OCI-LY1 (cell line): Measurements from ENCODE around the gene JMJD8.

Experiments
- H2AFZ ChIP-seq: fragments of 200-600 bp; sonication (generic), shearing (Covaris generic); 2 replicates; pipeline ENCODE4 v1.6.0; 2014; ENCODE audit warnings: antibody characterized with exemption, mild to moderate bottlenecking, low read length
- H3F3A ChIP-seq: fragments of 200-600 bp; sonication (generic), shearing (Covaris generic); 2 replicates; pipeline ENCODE4 v1.6.0; 2014; ENCODE audit warnings: mild to moderate bottlenecking, antibody characterized with exemption, low read length, moderate library complexity; ENCODE audit not compliant: insufficient read depth
- H3K27ac ChIP-seq: fragments of 200-600 bp; sonication (generic); 2 replicates; pipeline ENCODE4 v1.5.1; 2014; ENCODE audit warnings: low read length, mixed run types, mild to moderate bottlenecking, low read depth; ENCODE audit not compliant: poor library complexity, severe bottlenecking
- H3K27me3 ChIP-seq: fragments of 200-600 bp; sonication (generic); 2 replicates; pipeline ENCODE4 v1.6.0; 2014; ENCODE audit warnings: antibody characterized with exemption, mild to moderate bottlenecking, low read length, moderate library complexity; ENCODE audit not compliant: insufficient read depth
- H3K36me3 ChIP-seq: fragments of 200-600 bp; sonication (generic); 2 replicates; pipeline ENCODE4 v1.6.1; 2014; ENCODE audit warnings: mild to moderate bottlenecking, antibody characterized with exemption, low read length, moderate library complexity, mixed read lengths; ENCODE audit not compliant: insufficient read depth
- H3K4me1 ChIP-seq: fragments of 200-600 bp; sonication (generic); 2 replicates; pipeline ENCODE4 v1.5.1; 2014; ENCODE audit warnings: mild to moderate bottlenecking, low read length, moderate library complexity; ENCODE audit not compliant: insufficient read depth, severe bottlenecking
- H3K4me2 ChIP-seq: fragments of 200-600 bp; sonication (generic), shearing (Covaris generic); 2 replicates; pipeline ENCODE4 v1.6.1; 2014; ENCODE audit warnings: low read length
- H3K4me3 ChIP-seq: fragments of 200-600 bp; sonication (generic); 2 replicates; pipeline ENCODE4 v1.5.1; 2014; ENCODE audit warnings: low read length, low read depth, mild to moderate bottlenecking, mixed read lengths; ENCODE audit not compliant: poor library complexity, severe bottlenecking
- H3K79me2 ChIP-seq: fragments of 200-600 bp; shearing (Covaris generic); 2 replicates; pipeline ENCODE4 v1.6.1; 2016; ENCODE audit warnings: mixed run types, low read length, mixed read lengths; ENCODE audit not compliant: insufficient read depth
- H3K9ac ChIP-seq: fragments of 200-600 bp; sonication (generic), shearing (Covaris generic); 2 replicates; pipeline ENCODE4 v1.6.1; 2014; ENCODE audit warnings: mild to moderate bottlenecking, low read length, mixed read lengths
- H3K9me2 ChIP-seq: fragments of 200-600 bp; sonication (generic), shearing (Covaris generic); 2 replicates; pipeline ENCODE4 v1.6.1; 2014; ENCODE audit warnings: low read depth, mild to moderate bottlenecking, low read length, mixed read lengths
- H3K9me3 ChIP-seq: fragments of 200-600 bp; shearing (Covaris generic); 2 replicates; pipeline ENCODE4 v1.6.1; 2014; ENCODE audit warnings: low read length, mixed read lengths
- H4K20me1 ChIP-seq: fragments of 200-600 bp; sonication (generic), shearing (Covaris generic); 2 replicates; pipeline ENCODE4 v1.6.0; 2016; ENCODE audit warnings: mild to moderate bottlenecking, low read length; ENCODE audit not compliant: insufficient read depth
- CTCF ChIP-seq: fragments of 200-600 bp; sonication (generic), shearing (Covaris generic); IDR thresholded peaks from 2 replicates; pipeline ENCODE4 v1.5.1; 2017; ENCODE audit warnings: mild to moderate bottlenecking, antibody characterized with exemption, low read length, moderate library complexity, mixed read lengths
- EZH2 ChIP-seq: fragments of 200-600 bp; sonication (generic), shearing (Covaris generic); IDR thresholded peaks from 2 replicates; pipeline ENCODE4 v1.8.0; 2017; ENCODE audit warnings: borderline replicate concordance, mixed run types, mild to moderate bottlenecking, antibody characterized with exemption, low read length, moderate library complexity, mixed read lengths

JMJD8 gene

GRCh38 chr16:667113-667779 lies 16.9 kb downstream of the JMJD8 start:
- H3K9me2 ChIP-seq = no peaks in the 10 kb centered on the region
- 0 out of 2 replicates have a peak overlapping the region, but pooled peaks have one; percentile 52 for H2AFZ ChIP-seq
- H3K4me3 ChIP-seq = peak overlapping the region; percentile 99
- no peaks in the 10 kb centered on the region for H3K27me3 ChIP-seq
- no peaks in the 10 kb centered on the region for H3F3A ChIP-seq
- H3K27ac ChIP-seq = peak overlapping the region; percentile 59
- no peak for TF ChIP-seq EZH2
- no peak for TF ChIP-seq CTCF
- peaks cover 42% of the 10 kb centered on the region for H3K36me3 ChIP-seq
- H3K9ac ChIP-seq = peak overlapping the region; percentile 67
- H3K79me2 ChIP-seq = no peaks in the 10 kb centered on the region
- H3K4me1 ChIP-seq = peaks cover 16% of the 10 kb centered on the region
- no peaks in the 10 kb centered on the region for H4K20me1 ChIP-seq
- H3K4me2 ChIP-seq = peak overlapping the region; percentile 70
- H3K9me3 ChIP-seq = no peaks in the 10 kb centered on the region

GRCh38 chr16:666572-666971 lies 17.6 kb downstream of the JMJD8 start:
- Histone ChIP-seq H3K9me3 (no peaks in the 10 kb centered on the region), H3K4me2 (no peak overlapping the region), H3F3A (no peaks in the 10 kb centered on the region), H3K9ac (no peak overlapping the region), H3K36me3 (peaks cover 42% of the 10 kb centered on the region), H3K27ac (no peak overlapping the region), H2AFZ (no peak overlapping the region), H3K4me1 (peaks cover 16% of the 10 kb centered on the region), H3K27me3 (no peaks in the 10 kb centered on the region), H3K79me2 (no peaks in the 10 kb centered on the region), H3K4me3 (no peak overlapping the region), H3K9me2 (no peaks in the 10 kb centered on the region), H4K20me1 (no peaks in the 10 kb centered on the region)
- no peak for TF ChIP-seq EZH2
- TF ChIP-seq CTCF = no peak

GRCh38 chr16:662597-662996 lies 21.5 kb downstream of the JMJD8 start:
- no peaks in the 10 kb centered on the region for H3F3A ChIP-seq
- peaks cover 12% of the 10 kb centered on the region for H3K4me1 ChIP-seq
- TF ChIP-seq CTCF = no peak
- no peak for TF ChIP-seq EZH2
- H3K9ac ChIP-seq = no peak overlapping the region
- H4K20me1 ChIP-seq = no peaks in the 10 kb centered on the region
- no peaks in the 10 kb centered on the region for H3K9me3 ChIP-seq
- H3K36me3 ChIP-seq = peaks cover 34% of the 10 kb centered on the region
- no peaks in the 10 kb centered on the region for H3K79me2 ChIP-seq
- H3K27ac ChIP-seq = no peak overlapping the region
- H3K4me2 ChIP-seq = no peak overlapping the region
- no peaks in the 10 kb centered on the region for H3K27me3 ChIP-seq
- H3K9me2 ChIP-seq = no peaks in the 10 kb centered on the region
- no peak overlapping the region for H2AFZ ChIP-seq
- no peak overlapping the region for H3K4me3 ChIP-seq
